HepG2 (cell line): ENCODE measurements around the gene MOV10L1. TPM values are rescaled to one million over a fixed set of nuclear protein-coding genes. Genes with fewer than 3 reads are reported as not detected.

ENCODE experiments used
- ATAC-seq: fragments of 200-7000 bp; cut with Tn5 transposase; 3 replicates; pipeline ENCODE4 v1.9.1; 2020; ENCODE audit warnings: mild to moderate bottlenecking, moderate library complexity
- BruUV-seq: library from RNA; stranded (reverse); fragments of 400-500 nt; replicated peaks from 2 replicates; lab custom pipeline; 2021; lab: Mats Ljungman, UMichigan
- CTCF ChIA-PET: fragments of 300-600 bp; formaldehyde crosslinking; extraction: SDS; loops from one replicate; lab custom pipeline; 2021; ENCODE audit warnings: low total read pairs, inconsistent platforms, low intra/inter-chr PET ratio; lab: Yijun Ruan, JAX
- POLR2A ChIA-PET: fragments of 350-600 bp; sonication (Branson Sonifier 250); formaldehyde crosslinking; loops from one replicate; lab custom pipeline; 2020; ENCODE audit warnings: antibody characterized with exemption, inconsistent platforms; lab: Yijun Ruan, JAX
- DNase-seq: peaks from one replicate; pipeline ENCODE4 v3.0.0-alpha.2; 2015; ENCODE audit warnings: low spot score
- FAIRE-seq: peaks from 3 replicates; lab custom pipeline; 2011; peaks lifted over from hg19 to GRCh38; lab: Jason Lieb, UNC
- H2AFZ ChIP-seq: one replicate; pipeline ENCODE4 v1.6.1; 2011; ENCODE audit warnings: low read length, inconsistent platforms
- H3K27ac ChIP-seq: fragments of 300-600 bp; 3 replicates; pipeline ENCODE4 v1.8.0; 2011; ENCODE audit warnings: mixed run types, mild to moderate bottlenecking, mixed read lengths, low read length, inconsistent platforms; ENCODE audit not compliant: insufficient read depth; ENCODE audit errors: extremely low read length
- H3K27me3 ChIP-seq, 2 experiments: fragments of 200-600 bp in 1 of 2; 2 replicates in 1 of 2; 3 replicates in 1 of 2; pipeline versions ENCODE4 v1.6.0 to v1.8.0; 2011; ENCODE audit warnings: low read length in 2 of 2, mild to moderate bottlenecking in 2 of 2, moderate library complexity in 2 of 2, inconsistent platforms in 1 of 2; ENCODE audit not compliant: insufficient read depth in 2 of 2, control insufficient read depth in 1 of 2
- H3K36me3 ChIP-seq, 2 experiments: fragments of 200-600 bp in 1 of 2; replicated peaks in 1 of 2; 2 replicates in 1 of 2; 3 replicates in 1 of 2; pipeline versions ENCODE4 v1.5.1 to v1.8.0; 2011; ENCODE audit warnings: low read length in 2 of 2, inconsistent platforms in 1 of 2; ENCODE audit not compliant: insufficient read depth in 2 of 2, control insufficient read depth in 1 of 2
- H3K4me1 ChIP-seq: 2 replicates; pipeline ENCODE4 v1.5.1; 2012; ENCODE audit warnings: low read length, inconsistent platforms; ENCODE audit not compliant: insufficient read depth
- H3K4me2 ChIP-seq: 2 replicates; pipeline ENCODE4 v1.6.0; 2011; ENCODE audit warnings: low read depth, low read length, inconsistent platforms
- H3K4me3 ChIP-seq, 3 experiments: fragments of 200-600 bp in 1 of 3; sonication (generic), shearing (Covaris generic) in 1 of 3; replicated peaks in 1 of 3; 2 replicates each; pipeline ENCODE4 v1.5.1; 2011 to 2016; ENCODE audit warnings: low read length in 3 of 3, inconsistent platforms in 2 of 3, low read depth in 2 of 3, mild to moderate bottlenecking in 2 of 3, control low read depth in 1 of 3, mixed read lengths in 1 of 3; ENCODE audit not compliant: insufficient read depth in 1 of 3
- H3K79me2 ChIP-seq: one replicate; pipeline ENCODE4 v1.6.1; 2011; ENCODE audit warnings: low read length, inconsistent platforms; ENCODE audit not compliant: insufficient read depth
- H3K9ac ChIP-seq: 2 replicates; pipeline ENCODE4 v1.6.0; 2011; ENCODE audit warnings: mild to moderate bottlenecking, low read depth, low read length, inconsistent platforms; ENCODE audit not compliant: insufficient read depth
- H3K9me3 ChIP-seq: 2 replicates; pipeline ENCODE4 v1.5.1; 2012; ENCODE audit warnings: mild to moderate bottlenecking, low read length
- H4K20me1 ChIP-seq: 2 replicates; pipeline ENCODE4 v1.6.0; 2011; ENCODE audit warnings: inconsistent platforms, mild to moderate bottlenecking, low read length, moderate library complexity; ENCODE audit not compliant: insufficient read depth
- AGO1 ChIP-seq: fragments of 200-400 bp; formaldehyde crosslinking; IDR thresholded peaks from 2 replicates; pipeline ENCODE4 v1.6.1; 2017; ENCODE audit warnings: mild to moderate bottlenecking, low read depth, low read length, moderate library complexity; ENCODE audit not compliant: poor library complexity, severe bottlenecking
- CEBPB ChIP-seq: IDR thresholded peaks from 2 replicates; pipeline ENCODE4 v1.6.1; 2011; ENCODE audit warnings: low read depth, low read length, improper control_type of control experiment, borderline replicate concordance
- FOXA1 ChIP-seq, 2 experiments: fragments of 450-650 bp in 1 of 2; sonication (generic) in 1 of 2; formaldehyde crosslinking in 1 of 2; IDR thresholded peaks; 2 replicates each; pipeline versions ENCODE4 v1.4.0 to v1.6.1; 2016 to 2020; ENCODE audit warnings: missing genetic modification reagents in 1 of 2
- HOXA5 ChIP-seq: sonication (generic); formaldehyde crosslinking; IDR thresholded peaks from 2 replicates; pipeline ENCODE4 v1.4.0; 2020; ENCODE audit warnings: missing genetic modification reagents
- POLR2A ChIP-seq, 2 experiments: IDR thresholded peaks; 2 replicates each; pipeline ENCODE4 v1.6.1; 2011; ENCODE audit warnings: low read depth in 2 of 2, low read length in 2 of 2, mild to moderate bottlenecking in 1 of 2, moderate library complexity in 1 of 2; ENCODE audit not compliant: insufficient read depth in 1 of 2
- SMC3 ChIP-seq: IDR thresholded peaks from 2 replicates; pipeline ENCODE4 v1.6.1; 2011; ENCODE audit warnings: low read length, improper control_type of control experiment
- ZFX ChIP-seq: sonication (generic); formaldehyde crosslinking; IDR thresholded peaks from 2 replicates; pipeline ENCODE4 v1.4.0; 2020; ENCODE audit warnings: mild to moderate bottlenecking, low read depth, missing genetic modification reagents, moderate library complexity
- ZNF280B ChIP-seq: sonication (generic); formaldehyde crosslinking; IDR thresholded peaks from 2 replicates; pipeline ENCODE4 v1.5.0; 2020; ENCODE audit warnings: missing genetic modification reagents, mild to moderate bottlenecking, borderline replicate concordance
- WGBS: methylation state at CpG from one replicate; pipeline ENCODE4 v1.1.6; 2017; ENCODE audit warnings: low lambda C conversion rate; 5-methylcytosine and 5-hydroxymethylcytosine counted together
- in situ Hi-C: cut with HindIII; loops from 2 replicates; pipeline ENCODE4 v1.10.0; 2017; ENCODE audit warnings: low pct_unique_long_range_greater_than_20kb; ENCODE audit not compliant: extremely low pct_ligation_motif_present
- intact Hi-C: fragments of 100-400 bp; cut with micrococcal nuclease; formaldehyde crosslinking; loops from one replicate; pipeline ENCODE4 v1.10.0; 2022; ENCODE audit not compliant: unreplicated experiment
- polyA plus RNA-seq, 8 experiments: library from polyadenylated mRNA; depleted of rRNA in 3 of 8; stranded (reverse) in 7 of 8; unstranded in 1 of 8; fragments of >200 nt; fragmentation: Illumina TruSeq in 4 of 8; extraction: Trizol in 4 of 8; gene quantifications; 2 replicates each; pipeline versions ENCODE4 v1.2.1 to v1.2.3, GENCODE V29; 2011 to 2016; ENCODE audit warnings: low read depth in 4 of 8, missing spikeins in 1 of 8, mixed read lengths in 1 of 8; ENCODE audit not compliant: insufficient read depth in 1 of 8
- total RNA-seq, 5 experiments: library from RNA; depleted of rRNA; stranded (reverse); fragments of >200 nt; fragmentation: Illumina TruSeq; extraction: Trizol; gene quantifications; 2 replicates each; pipeline ENCODE4 v1.2.3, GENCODE V29; 2016; ENCODE audit warnings: low read depth in 1 of 5
- TF ChIP-seq, protein P1 (sequence below): sonication (generic); formaldehyde crosslinking; IDR thresholded peaks from 2 replicates; pipeline ENCODE4 v1.5.1; 2020; ENCODE audit warnings: mild to moderate bottlenecking, missing genetic modification reagents, moderate library complexity
- TF ChIP-seq, protein P2 (sequence below): sonication (generic); formaldehyde crosslinking; IDR thresholded peaks from 2 replicates; pipeline ENCODE4 v1.5.1; 2020; ENCODE audit warnings: mild to moderate bottlenecking, moderate library complexity, missing genetic modification reagents
- TF ChIP-seq, protein P3 (sequence below): sonication (generic); formaldehyde crosslinking; IDR thresholded peaks from 2 replicates; pipeline ENCODE4 v1.8.0; 2022; ENCODE audit warnings: missing genetic modification reagents, mild to moderate bottlenecking, moderate library complexity, borderline replicate concordance

Gene MOV10L1
- total and polyA plus RNA-seq, 2 of the 13 experiments (the other 11 are each of a cell fraction or from before 2014, with no cell fraction given), result 0.11 to 0.12 TPM

DNA sequence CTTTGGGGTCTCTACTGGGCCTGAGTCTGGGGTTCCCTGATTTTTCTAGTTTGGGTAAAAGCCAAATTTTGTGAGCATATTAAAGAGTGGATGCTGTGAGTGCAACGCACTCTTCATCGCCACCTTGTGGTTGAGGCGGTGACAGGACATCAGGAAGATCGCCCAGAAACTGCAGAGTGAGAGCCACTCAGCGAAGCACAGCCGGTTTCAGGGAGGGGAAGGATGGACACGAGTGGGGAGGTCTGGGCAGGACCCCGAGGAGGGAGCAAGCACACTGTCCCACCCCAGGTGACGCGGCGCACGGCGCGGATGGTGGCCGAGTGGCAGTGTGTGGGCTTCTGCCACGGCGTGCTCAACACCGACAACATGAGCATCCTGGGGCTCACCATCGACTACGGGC lies 120.1 kb downstream of the MOV10L1 start:
- no peak overlapping the region for H3K4me2 ChIP-seq
- H3K4me1 ChIP-seq, result peaks cover 13% of the 10 kb centered on the region; the same call in 1 of the 2 replicates
- H4K20me1 ChIP-seq, result peaks cover 2% of the 10 kb centered on the region
- peaks cover 10 to 46% of the 10 kb centered on the region in 2 experiments; a peak in 4 of 5 replicates for H3K36me3 ChIP-seq
- no peak overlapping the region for H2AFZ ChIP-seq
- intact Hi-C loops, result loop anchor here (1.0 kb wide), 1 partner anchor 61 kb away; no protein-coding TSS in a partner anchor
- WGBS, result 55% methylated on average over 13 of the region's 20 CpGs
- no peak overlapping the region for H3K4me3 ChIP-seq
- no peaks in the 10 kb centered on the region for H3K9me3 ChIP-seq
- ChIA-PET CTCF (interaction anchor here (1.7 to 2.5 kb wide), 2 partner anchors 41 to 62 kb away, joined by 3 to 39 read pairs; no protein-coding TSS in a partner anchor), POLR2A (no interaction called here)
- in situ Hi-C loops, result loop anchor here (5.0 kb wide), 1 partner anchor 63 kb away; no protein-coding TSS in a partner anchor
- no peaks in the 10 kb centered on the region for H3K27me3 ChIP-seq
- peak; percentile 64 for ATAC-seq
- BruUV-seq, result no TSS peak
- H3K27ac ChIP-seq, result no peak overlapping the region
- H3K9ac ChIP-seq, result no peak overlapping the region
- FAIRE-seq, result peak; percentile 71
- peak; percentile 47 for DNase-seq
- peaks cover 24% of the 10 kb centered on the region for H3K79me2 ChIP-seq
- no peak for TF ChIP-seq ZNF280B
- TF ChIP-seq HOXA5 (CRISPR knock-in tag), result no peak
- peak; percentile 11 for TF ChIP-seq AGO1
- TF ChIP-seq POLR2A (IDR thresholded peaks at IDR 0.05; ENCODE audit: insufficient read depth in 1 of 2, low read depth in 2 of 2, low read length in 2 of 2), result 0 out of 4 replicates have a peak, but pooled peaks of 1 of the 2 experiments have one; percentile 21
- TF ChIP-seq FOXA1 (IDR thresholded peaks at IDR 0.05), result no peak
- TF ChIP-seq FOXA1 (CRISPR knock-in tag; IDR thresholded peaks at IDR 0.05), result no peak
- TF ChIP-seq, protein P1, sequence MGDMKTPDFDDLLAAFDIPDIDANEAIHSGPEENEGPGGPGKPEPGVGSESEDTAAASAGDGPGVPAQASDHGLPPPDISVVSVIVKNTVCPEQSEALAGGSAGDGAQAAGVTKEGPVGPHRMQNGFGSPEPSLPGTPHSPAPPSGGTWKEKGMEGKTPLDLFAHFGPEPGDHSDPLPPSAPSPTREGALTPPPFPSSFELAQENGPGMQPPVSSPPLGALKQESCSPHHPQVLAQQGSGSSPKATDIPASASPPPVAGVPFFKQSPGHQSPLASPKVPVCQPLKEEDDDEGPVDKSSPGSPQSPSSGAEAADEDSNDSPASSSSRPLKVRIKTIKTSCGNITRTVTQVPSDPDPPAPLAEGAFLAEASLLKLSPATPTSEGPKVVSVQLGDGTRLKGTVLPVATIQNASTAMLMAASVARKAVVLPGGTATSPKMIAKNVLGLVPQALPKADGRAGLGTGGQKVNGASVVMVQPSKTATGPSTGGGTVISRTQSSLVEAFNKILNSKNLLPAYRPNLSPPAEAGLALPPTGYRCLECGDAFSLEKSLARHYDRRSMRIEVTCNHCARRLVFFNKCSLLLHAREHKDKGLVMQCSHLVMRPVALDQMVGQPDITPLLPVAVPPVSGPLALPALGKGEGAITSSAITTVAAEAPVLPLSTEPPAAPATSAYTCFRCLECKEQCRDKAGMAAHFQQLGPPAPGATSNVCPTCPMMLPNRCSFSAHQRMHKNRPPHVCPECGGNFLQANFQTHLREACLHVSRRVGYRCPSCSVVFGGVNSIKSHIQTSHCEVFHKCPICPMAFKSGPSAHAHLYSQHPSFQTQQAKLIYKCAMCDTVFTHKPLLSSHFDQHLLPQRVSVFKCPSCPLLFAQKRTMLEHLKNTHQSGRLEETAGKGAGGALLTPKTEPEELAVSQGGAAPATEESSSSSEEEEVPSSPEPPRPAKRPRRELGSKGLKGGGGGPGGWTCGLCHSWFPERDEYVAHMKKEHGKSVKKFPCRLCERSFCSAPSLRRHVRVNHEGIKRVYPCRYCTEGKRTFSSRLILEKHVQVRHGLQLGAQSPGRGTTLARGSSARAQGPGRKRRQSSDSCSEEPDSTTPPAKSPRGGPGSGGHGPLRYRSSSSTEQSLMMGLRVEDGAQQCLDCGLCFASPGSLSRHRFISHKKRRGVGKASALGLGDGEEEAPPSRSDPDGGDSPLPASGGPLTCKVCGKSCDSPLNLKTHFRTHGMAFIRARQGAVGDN (CRISPR knock-in tag), result peak; percentile 36; the same call in 1 of the 2 replicates
- no peak for TF ChIP-seq CEBPB
- TF ChIP-seq SMC3, result peak; percentile 89
- TF ChIP-seq, protein P2, sequence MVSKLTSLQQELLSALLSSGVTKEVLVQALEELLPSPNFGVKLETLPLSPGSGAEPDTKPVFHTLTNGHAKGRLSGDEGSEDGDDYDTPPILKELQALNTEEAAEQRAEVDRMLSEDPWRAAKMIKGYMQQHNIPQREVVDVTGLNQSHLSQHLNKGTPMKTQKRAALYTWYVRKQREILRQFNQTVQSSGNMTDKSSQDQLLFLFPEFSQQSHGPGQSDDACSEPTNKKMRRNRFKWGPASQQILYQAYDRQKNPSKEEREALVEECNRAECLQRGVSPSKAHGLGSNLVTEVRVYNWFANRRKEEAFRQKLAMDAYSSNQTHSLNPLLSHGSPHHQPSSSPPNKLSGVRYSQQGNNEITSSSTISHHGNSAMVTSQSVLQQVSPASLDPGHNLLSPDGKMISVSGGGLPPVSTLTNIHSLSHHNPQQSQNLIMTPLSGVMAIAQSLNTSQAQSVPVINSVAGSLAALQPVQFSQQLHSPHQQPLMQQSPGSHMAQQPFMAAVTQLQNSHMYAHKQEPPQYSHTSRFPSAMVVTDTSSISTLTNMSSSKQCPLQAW (CRISPR knock-in tag), result 0 out of 2 replicates have a peak, but pooled peaks have one; percentile 26
- TF ChIP-seq ZFX (CRISPR knock-in tag), result no peak
- TF ChIP-seq, protein P3, sequence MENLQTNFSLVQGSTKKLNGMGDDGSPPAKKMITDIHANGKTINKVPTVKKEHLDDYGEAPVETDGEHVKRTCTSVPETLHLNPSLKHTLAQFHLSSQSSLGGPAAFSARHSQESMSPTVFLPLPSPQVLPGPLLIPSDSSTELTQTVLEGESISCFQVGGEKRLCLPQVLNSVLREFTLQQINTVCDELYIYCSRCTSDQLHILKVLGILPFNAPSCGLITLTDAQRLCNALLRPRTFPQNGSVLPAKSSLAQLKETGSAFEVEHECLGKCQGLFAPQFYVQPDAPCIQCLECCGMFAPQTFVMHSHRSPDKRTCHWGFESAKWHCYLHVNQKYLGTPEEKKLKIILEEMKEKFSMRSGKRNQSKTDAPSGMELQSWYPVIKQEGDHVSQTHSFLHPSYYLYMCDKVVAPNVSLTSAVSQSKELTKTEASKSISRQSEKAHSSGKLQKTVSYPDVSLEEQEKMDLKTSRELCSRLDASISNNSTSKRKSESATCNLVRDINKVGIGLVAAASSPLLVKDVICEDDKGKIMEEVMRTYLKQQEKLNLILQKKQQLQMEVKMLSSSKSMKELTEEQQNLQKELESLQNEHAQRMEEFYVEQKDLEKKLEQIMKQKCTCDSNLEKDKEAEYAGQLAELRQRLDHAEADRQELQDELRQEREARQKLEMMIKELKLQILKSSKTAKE, result no peak
